ENCODE results near the gene GALP.

DNA sequence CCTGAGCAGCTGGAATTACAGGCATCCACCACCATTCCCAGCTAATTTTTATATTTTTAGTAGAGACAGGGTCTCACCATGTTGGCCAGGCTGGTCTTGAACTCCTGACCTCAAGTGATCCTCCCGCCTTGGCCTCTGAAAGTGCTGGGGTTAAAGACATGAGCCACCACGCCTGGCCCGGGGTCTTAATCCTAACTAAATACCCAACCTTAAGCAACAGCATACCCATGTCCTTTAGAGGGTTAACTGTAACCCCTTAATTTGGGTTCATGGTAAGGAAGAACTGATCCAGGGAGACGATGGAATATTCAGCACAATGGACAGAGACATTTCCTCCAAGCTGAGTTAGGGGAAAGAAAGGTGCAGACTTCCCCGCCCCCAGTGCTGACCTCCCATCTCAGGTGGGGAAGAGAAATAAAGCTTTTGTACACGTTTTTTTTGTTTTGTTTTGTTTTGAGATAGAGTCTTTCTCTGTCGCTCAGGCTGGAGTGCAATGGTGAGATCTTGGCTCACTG, 8.7 kb upstream of the GALP start:
- TF ChIP-seq, protein P1, sequence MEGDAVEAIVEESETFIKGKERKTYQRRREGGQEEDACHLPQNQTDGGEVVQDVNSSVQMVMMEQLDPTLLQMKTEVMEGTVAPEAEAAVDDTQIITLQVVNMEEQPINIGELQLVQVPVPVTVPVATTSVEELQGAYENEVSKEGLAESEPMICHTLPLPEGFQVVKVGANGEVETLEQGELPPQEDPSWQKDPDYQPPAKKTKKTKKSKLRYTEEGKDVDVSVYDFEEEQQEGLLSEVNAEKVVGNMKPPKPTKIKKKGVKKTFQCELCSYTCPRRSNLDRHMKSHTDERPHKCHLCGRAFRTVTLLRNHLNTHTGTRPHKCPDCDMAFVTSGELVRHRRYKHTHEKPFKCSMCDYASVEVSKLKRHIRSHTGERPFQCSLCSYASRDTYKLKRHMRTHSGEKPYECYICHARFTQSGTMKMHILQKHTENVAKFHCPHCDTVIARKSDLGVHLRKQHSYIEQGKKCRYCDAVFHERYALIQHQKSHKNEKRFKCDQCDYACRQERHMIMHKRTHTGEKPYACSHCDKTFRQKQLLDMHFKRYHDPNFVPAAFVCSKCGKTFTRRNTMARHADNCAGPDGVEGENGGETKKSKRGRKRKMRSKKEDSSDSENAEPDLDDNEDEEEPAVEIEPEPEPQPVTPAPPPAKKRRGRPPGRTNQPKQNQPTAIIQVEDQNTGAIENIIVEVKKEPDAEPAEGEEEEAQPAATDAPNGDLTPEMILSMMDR (tag by site-specific recombination; IDR thresholded peaks at IDR 0.05) = no peak
- TF ChIP-seq ZFP3 (tag by site-specific recombination; IDR thresholded peaks at IDR 0.05; ENCODE audit: low read depth) (no peak), ZNF114 (tag by site-specific recombination; IDR thresholded peaks at IDR 0.05) (no peak), ZNF121 (tag by site-specific recombination; IDR thresholded peaks at IDR 0.05) (no peak), ZNF324 (tag by site-specific recombination; IDR thresholded peaks at IDR 0.05) (no peak), ZNF140 (tag by site-specific recombination; IDR thresholded peaks at IDR 0.05) (no peak), ZBTB1 (tag by site-specific recombination; IDR thresholded peaks at IDR 0.05) (no peak), ZNF248 (tag by site-specific recombination; IDR thresholded peaks at IDR 0.05) (no peak), ZNF549 (tag by site-specific recombination; IDR thresholded peaks at IDR 0.05) (no peak), ZBTB7A (tag by site-specific recombination; IDR thresholded peaks at IDR 0.05; ENCODE audit: low read depth) (no peak)
- TF ChIP-seq, protein P2, sequence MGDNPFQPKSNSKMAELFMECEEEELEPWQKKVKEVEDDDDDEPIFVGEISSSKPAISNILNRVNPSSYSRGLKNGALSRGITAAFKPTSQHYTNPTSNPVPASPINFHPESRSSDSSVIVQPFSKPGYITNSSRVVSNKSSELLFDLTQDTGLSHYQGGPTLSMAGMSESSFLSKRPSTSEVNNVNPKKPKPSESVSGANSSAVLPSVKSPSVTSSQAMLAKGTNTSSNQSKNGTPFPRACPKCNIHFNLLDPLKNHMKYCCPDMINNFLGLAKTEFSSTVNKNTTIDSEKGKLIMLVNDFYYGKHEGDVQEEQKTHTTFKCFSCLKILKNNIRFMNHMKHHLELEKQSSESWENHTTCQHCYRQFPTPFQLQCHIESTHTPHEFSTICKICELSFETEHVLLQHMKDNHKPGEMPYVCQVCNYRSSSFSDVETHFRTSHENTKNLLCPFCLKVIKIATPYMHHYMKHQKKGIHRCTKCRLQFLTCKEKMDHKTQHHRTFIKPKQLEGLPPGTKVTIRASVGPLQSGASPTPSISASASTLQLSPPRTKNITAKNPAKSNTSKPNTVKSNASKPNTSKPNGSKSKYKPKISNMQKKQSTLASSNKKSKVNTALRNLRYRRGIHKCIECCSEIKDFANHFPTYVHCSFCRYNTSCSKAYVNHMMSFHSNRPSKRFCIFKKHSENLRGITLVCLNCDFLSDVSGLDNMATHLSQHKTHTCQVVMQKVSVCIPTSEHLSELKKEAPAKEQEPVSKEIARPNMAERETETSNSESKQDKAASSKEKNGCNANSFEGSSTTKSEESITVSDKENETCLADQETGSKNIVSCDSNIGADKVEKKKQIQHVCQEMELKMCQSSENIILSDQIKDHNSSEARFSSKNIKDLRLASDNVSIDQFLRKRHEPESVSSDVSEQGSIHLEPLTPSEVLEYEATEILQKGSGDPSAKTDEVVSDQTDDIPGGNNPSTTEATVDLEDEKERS (tag by site-specific recombination; IDR thresholded peaks at IDR 0.05) = no peak
- TF ChIP-seq, protein P3, sequence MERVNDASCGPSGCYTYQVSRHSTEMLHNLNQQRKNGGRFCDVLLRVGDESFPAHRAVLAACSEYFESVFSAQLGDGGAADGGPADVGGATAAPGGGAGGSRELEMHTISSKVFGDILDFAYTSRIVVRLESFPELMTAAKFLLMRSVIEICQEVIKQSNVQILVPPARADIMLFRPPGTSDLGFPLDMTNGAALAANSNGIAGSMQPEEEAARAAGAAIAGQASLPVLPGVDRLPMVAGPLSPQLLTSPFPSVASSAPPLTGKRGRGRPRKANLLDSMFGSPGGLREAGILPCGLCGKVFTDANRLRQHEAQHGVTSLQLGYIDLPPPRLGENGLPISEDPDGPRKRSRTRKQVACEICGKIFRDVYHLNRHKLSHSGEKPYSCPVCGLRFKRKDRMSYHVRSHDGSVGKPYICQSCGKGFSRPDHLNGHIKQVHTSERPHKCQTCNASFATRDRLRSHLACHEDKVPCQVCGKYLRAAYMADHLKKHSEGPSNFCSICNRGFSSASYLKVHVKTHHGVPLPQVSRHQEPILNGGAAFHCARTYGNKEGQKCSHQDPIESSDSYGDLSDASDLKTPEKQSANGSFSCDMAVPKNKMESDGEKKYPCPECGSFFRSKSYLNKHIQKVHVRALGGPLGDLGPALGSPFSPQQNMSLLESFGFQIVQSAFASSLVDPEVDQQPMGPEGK (tag by site-specific recombination; IDR thresholded peaks at IDR 0.05) = no peak
- TF ChIP-seq, protein P4, sequence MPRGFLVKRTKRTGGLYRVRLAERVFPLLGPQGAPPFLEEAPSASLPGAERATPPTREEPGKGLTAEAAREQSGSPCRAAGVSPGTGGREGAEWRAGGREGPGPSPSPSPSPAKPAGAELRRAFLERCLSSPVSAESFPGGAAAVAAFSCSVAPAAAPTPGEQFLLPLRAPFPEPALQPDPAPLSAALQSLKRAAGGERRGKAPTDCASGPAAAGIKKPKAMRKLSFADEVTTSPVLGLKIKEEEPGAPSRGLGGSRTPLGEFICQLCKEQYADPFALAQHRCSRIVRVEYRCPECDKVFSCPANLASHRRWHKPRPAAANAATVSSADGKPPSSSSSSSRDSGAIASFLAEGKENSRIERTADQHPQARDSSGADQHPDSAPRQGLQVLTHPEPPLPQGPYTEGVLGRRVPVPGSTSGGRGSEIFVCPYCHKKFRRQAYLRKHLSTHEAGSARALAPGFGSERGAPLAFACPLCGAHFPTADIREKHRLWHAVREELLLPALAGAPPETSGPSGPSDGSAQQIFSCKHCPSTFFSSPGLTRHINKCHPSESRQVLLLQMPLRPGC (tag by site-specific recombination; IDR thresholded peaks at IDR 0.05) = no peak
- TF ChIP-seq, protein P5, sequence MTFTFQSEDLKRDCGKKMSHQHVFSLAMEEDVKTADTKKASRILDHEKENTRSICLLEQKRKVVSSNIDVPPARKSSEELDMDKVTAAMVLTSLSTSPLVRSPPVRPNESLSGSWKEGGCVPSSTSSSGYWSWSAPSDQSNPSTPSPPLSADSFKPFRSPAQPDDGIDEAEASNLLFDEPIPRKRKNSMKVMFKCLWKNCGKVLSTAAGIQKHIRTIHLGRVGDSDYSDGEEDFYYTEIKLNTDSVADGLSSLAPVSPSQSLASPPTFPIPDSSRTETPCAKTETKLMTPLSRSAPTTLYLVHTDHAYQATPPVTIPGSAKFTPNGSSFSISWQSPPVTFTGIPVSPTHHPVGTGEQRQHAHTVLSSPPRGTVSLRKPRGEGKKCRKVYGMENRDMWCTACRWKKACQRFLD (tag by site-specific recombination; IDR thresholded peaks at IDR 0.05) = no peak

Data from HEK293 (cell line).